ENCODE data around the gene ATP11C.

ATP11C gene

GRCh38 chrX:139883984-139884383 lies 48.9 kb downstream of the ATP11C start:
- no peak for DNase-seq (ENCODE audit: low read depth in 1 of 2, low spot score in 1 of 2)
- no peak overlapping the region for H3K4me3 ChIP-seq (replicated peaks; ENCODE audit: insufficient read depth, low read length)
- H3K27ac ChIP-seq (replicated peaks) = no peak overlapping the region
- H3K27me3 ChIP-seq (ENCODE audit: insufficient read depth, poor library complexity, severe bottlenecking) = no peaks in the 10 kb centered on the region
- TF ChIP-seq REST (IDR thresholded peaks at IDR 0.05; ENCODE audit: insufficient replicate concordance, low read depth) = no peak
- TF ChIP-seq, protein P1, sequence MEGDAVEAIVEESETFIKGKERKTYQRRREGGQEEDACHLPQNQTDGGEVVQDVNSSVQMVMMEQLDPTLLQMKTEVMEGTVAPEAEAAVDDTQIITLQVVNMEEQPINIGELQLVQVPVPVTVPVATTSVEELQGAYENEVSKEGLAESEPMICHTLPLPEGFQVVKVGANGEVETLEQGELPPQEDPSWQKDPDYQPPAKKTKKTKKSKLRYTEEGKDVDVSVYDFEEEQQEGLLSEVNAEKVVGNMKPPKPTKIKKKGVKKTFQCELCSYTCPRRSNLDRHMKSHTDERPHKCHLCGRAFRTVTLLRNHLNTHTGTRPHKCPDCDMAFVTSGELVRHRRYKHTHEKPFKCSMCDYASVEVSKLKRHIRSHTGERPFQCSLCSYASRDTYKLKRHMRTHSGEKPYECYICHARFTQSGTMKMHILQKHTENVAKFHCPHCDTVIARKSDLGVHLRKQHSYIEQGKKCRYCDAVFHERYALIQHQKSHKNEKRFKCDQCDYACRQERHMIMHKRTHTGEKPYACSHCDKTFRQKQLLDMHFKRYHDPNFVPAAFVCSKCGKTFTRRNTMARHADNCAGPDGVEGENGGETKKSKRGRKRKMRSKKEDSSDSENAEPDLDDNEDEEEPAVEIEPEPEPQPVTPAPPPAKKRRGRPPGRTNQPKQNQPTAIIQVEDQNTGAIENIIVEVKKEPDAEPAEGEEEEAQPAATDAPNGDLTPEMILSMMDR (IDR thresholded peaks at IDR 0.05; ENCODE audit: insufficient read depth, low read length) = no peak
- no peak for TF ChIP-seq SPI1 (IDR thresholded peaks at IDR 0.05; ENCODE audit: borderline replicate concordance, low read depth)
- no peak for TF ChIP-seq GABPA (IDR thresholded peaks at IDR 0.05; ENCODE audit: low read depth)
- TF ChIP-seq POLR2AphosphoS5 (IDR thresholded peaks at IDR 0.05; ENCODE audit: low read depth) = no peak

GRCh38 chrX:139882299-139882698 lies 50.6 kb downstream of the ATP11C start:
- no peak overlapping the region for H3K4me3 ChIP-seq (replicated peaks; ENCODE audit: insufficient read depth, low read length)
- no peaks in the 10 kb centered on the region for H3K27me3 ChIP-seq (ENCODE audit: insufficient read depth, poor library complexity, severe bottlenecking)
- no peak for DNase-seq (ENCODE audit: low read depth in 1 of 2, low spot score in 1 of 2)
- H3K27ac ChIP-seq (replicated peaks) = no peak overlapping the region
- TF ChIP-seq SPI1 (IDR thresholded peaks at IDR 0.05; ENCODE audit: borderline replicate concordance, low read depth) (no peak), REST (IDR thresholded peaks at IDR 0.05; ENCODE audit: insufficient replicate concordance, low read depth) (no peak), POLR2AphosphoS5 (IDR thresholded peaks at IDR 0.05; ENCODE audit: low read depth) (no peak), GABPA (IDR thresholded peaks at IDR 0.05; ENCODE audit: low read depth) (no peak)

GRCh38 chrX:139881572-139881971 lies 51.3 kb downstream of the ATP11C start:
- TF ChIP-seq SPI1 (IDR thresholded peaks at IDR 0.05; ENCODE audit: borderline replicate concordance, low read depth) (no peak), REST (IDR thresholded peaks at IDR 0.05; ENCODE audit: insufficient replicate concordance, low read depth) (no peak), GABPA (IDR thresholded peaks at IDR 0.05; ENCODE audit: low read depth) (no peak), POLR2AphosphoS5 (IDR thresholded peaks at IDR 0.05; ENCODE audit: low read depth) (no peak)
- TF ChIP-seq, protein P1 (IDR thresholded peaks at IDR 0.05; ENCODE audit: insufficient read depth, low read length) = no peak
- Histone ChIP-seq H3K27ac (replicated peaks) (no peak overlapping the region), H3K27me3 (ENCODE audit: insufficient read depth, poor library complexity, severe bottlenecking) (no peaks in the 10 kb centered on the region), H3K4me3 (replicated peaks; ENCODE audit: insufficient read depth, low read length) (no peak overlapping the region)
- DNase-seq (ENCODE audit: low read depth in 1 of 2, low spot score in 1 of 2) = no peak

Measured in HL-60 (cell line).